ENCODE results near the gene MINDY4.

DNA sequence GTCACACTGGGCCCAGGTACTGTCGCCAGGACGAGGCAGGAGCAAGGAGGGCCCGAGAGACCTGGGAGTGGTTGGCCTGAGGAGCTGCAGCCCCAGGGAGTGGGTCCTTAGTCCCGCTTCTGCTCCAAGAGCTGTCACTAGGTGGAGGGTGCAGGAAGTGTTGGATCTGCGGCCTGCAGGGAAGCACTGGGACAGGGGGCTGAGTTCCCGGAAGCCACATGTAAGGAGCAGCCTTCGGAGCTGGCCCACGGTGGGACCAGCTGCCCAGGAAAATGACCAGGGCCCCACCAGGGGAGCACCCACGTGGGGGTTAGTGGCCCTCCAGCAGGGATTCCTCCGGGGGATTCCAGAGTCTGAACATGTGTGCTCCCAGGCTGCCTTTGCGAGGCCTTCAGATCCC, 131.2 kb downstream of the MINDY4 start:
- TF ChIP-seq, protein P1, sequence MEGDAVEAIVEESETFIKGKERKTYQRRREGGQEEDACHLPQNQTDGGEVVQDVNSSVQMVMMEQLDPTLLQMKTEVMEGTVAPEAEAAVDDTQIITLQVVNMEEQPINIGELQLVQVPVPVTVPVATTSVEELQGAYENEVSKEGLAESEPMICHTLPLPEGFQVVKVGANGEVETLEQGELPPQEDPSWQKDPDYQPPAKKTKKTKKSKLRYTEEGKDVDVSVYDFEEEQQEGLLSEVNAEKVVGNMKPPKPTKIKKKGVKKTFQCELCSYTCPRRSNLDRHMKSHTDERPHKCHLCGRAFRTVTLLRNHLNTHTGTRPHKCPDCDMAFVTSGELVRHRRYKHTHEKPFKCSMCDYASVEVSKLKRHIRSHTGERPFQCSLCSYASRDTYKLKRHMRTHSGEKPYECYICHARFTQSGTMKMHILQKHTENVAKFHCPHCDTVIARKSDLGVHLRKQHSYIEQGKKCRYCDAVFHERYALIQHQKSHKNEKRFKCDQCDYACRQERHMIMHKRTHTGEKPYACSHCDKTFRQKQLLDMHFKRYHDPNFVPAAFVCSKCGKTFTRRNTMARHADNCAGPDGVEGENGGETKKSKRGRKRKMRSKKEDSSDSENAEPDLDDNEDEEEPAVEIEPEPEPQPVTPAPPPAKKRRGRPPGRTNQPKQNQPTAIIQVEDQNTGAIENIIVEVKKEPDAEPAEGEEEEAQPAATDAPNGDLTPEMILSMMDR (IDR thresholded peaks at IDR 0.05) = no peak
- no peak for TF ChIP-seq POLR2A (IDR thresholded peaks at IDR 0.05)
- no peak for TF ChIP-seq POLR2AphosphoS5 (IDR thresholded peaks at IDR 0.05)

Measured in transverse colon (tissue), 4 donors.